Coronary artery (tissue), 2 donors: ENCODE results near the gene ABCF2.

ENCODE experiments used
- DNase-seq: peaks from one replicate; pipeline ENCODE4 v3.0.0-alpha.2; 2017; ENCODE audit warnings: low spot score
- H3K27ac ChIP-seq, 2 donors: fragments of 200-600 bp; sonication (generic); one replicate each; pipeline ENCODE4 v1.5.1; 2016 to 2019
- H3K4me3 ChIP-seq: fragments of 200-600 bp; sonication (generic); 2 replicates; pipeline ENCODE4 v1.5.1; 2016; ENCODE audit warnings: mild to moderate bottlenecking, moderate library complexity
- CTCF ChIP-seq: fragments of 200-600 bp; sonication (generic); IDR thresholded peaks from one replicate; pipeline ENCODE4 v1.5.1; 2019; ENCODE audit warnings: antibody characterized with exemption

The ABCF2 gene

GRCh38 chr7:151191544-151191943 is 35.5 kb downstream of the ABCF2 start:
- Histone ChIP-seq H3K27ac (no peak overlapping the region), H3K4me3 (no peak overlapping the region)
- DNase-seq = no peak
- TF ChIP-seq CTCF = no peak

GRCh38 chr7:151189038-151189437 is 38.0 kb downstream of the ABCF2 start:
- DNase-seq = no peak
- Histone ChIP-seq H3K27ac (no peak overlapping the region), H3K4me3 (no peak overlapping the region)
- TF ChIP-seq CTCF = no peak

- TF ChIP-seq CTCF = no peak
- Histone ChIP-seq H3K27ac (no peak overlapping the region), H3K4me3 (no peak overlapping the region)
- no peak for DNase-seq
Observed at GRCh38 chr7:151188252-151188542, 38.8 kb downstream of the ABCF2 start.

GRCh38 chr7:151187409-151188251 is 39.4 kb downstream of the ABCF2 start:
- H3K4me3 ChIP-seq = no peak overlapping the region
- TF ChIP-seq CTCF = no peak
- no peak for DNase-seq
- no peak overlapping the region for H3K27ac ChIP-seq

- no peak for DNase-seq
- Histone ChIP-seq H3K27ac (no peak within 1 kb of the TSS), H3K4me3 (no peak within 1 kb of the TSS)
- TF ChIP-seq CTCF = no peak
Observed at GRCh38 chr7:151186640-151187408, 40.2 kb downstream of the ABCF2 start, which contains the start of gene ASB10. TSS of gene ASB10 (minus strand) at chr7:151187250. CDS start at chr7:151187130, 120 bp downstream.

GRCh38 chr7:151185762-151186639 is 41.0 kb downstream of the ABCF2 start:
- no peak for DNase-seq
- Histone ChIP-seq H3K4me3 (no peak overlapping the region), H3K27ac (no peak overlapping the region)
- TF ChIP-seq CTCF = no peak
